ENCODE results near the gene GTPBP6.
"Not testable (repeated sequence)": the region's sequence is repeated elsewhere in the genome, so short reads cannot be mapped to it uniquely, and the experiment has no call there.

Gene GTPBP6

DNA sequence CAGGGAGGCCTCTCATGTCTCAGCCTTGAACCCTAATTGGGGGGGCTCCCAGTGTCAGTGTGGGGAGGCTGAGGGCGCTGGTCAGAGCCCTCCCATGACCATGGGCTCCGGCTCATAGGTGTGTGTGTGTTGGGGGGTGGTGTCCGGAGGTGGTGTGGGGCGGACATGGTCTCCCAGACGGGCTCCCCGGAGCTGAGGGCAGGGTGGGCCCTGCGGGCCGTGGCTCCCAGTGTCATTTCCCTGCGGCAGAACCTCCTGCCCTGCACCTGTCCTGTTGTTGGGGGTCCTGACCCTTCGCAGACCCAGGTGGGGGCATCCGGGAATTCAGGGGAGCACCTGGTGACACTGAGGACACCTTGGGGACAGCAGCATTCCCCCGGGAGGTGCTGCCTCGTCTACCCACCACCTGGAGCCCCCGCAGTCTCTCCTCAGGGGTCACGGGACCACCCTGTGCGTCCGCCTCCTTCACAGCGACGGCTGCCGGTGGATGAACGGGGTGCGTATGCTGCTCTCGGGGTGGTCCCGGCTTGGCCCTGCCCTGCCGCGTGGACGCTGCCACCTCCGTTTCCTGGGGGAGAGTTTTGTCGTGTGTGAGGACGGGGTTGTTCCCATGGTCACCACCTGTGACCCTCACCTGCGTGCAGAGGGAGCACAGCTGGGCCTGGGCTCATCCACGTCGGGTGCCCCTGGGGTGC lies 14.5 kb upstream of the GTPBP6 start:
- TF ChIP-seq POLR2A (IDR thresholded peaks at IDR 0.05; ENCODE audit: low read depth, low read length), result no peak
- no peak for TF ChIP-seq POLR2AphosphoS5 (IDR thresholded peaks at IDR 0.05; ENCODE audit: low read depth, low read length)
- no peak for TF ChIP-seq TAF1 (IDR thresholded peaks at IDR 0.05; ENCODE audit: borderline replicate concordance, low read depth, low read length)
- FAIRE-seq (no peak), DNase-seq (ENCODE audit: insufficient read length) (no peak)

GRCh38 chrX:332496-332860 lies 13.9 kb upstream of the GTPBP6 start:
- DNase-seq (ENCODE audit: insufficient read length) (no peak), FAIRE-seq (no peak)
- no peak for TF ChIP-seq POLR2A (IDR thresholded peaks at IDR 0.05; ENCODE audit: low read depth, low read length)
- TF ChIP-seq POLR2AphosphoS5 (IDR thresholded peaks at IDR 0.05; ENCODE audit: low read depth, low read length), result no peak
- no peak for TF ChIP-seq TAF1 (IDR thresholded peaks at IDR 0.05; ENCODE audit: borderline replicate concordance, low read depth, low read length)

GRCh38 chrX:331825-332495 lies 13.4 kb upstream of the GTPBP6 start:
- TF ChIP-seq POLR2A (IDR thresholded peaks at IDR 0.05; ENCODE audit: low read depth, low read length), result no peak
- TF ChIP-seq POLR2AphosphoS5 (IDR thresholded peaks at IDR 0.05; ENCODE audit: low read depth, low read length), result no peak
- TF ChIP-seq TAF1 (IDR thresholded peaks at IDR 0.05; ENCODE audit: borderline replicate concordance, low read depth, low read length), result no peak
- DNase-seq (ENCODE audit: insufficient read length) (no peak), FAIRE-seq (no peak)

DNA sequence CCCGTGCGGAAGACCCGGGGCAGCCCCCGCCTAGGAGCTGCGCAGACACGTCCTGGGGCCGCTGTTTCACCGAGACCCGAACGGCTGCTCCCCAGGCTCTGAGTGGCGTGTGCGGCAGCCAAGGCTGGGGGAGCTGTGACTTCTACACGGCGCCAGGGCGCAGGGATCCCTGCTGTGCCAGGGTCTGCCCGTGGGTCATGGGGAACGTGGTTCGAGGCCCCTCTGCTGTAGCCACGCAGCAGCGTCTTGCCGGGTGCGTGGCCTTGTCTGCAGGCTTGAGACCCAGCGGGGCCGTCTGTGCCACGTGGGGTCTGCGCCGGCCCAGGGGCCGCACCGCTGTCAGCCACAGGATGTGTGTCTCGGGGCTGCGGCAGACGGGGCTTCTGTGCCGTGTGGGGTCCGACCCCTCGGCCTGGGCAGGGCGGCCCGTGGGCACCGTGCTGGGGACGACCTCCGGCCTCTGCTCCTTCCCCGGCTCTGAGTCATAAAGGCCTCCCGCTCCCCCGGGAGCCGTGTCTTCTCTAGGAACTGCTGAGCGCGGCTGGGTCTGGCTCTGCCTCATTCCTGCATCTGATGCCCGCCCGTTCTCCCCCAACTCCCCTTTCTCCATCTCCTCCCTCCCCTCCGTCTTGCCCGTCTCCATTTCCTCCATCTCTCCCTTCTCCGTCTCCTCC lies 12.7 kb upstream of the GTPBP6 start:
- TF ChIP-seq POLR2A (IDR thresholded peaks at IDR 0.05; ENCODE audit: low read depth, low read length) (no peak), POLR2AphosphoS5 (IDR thresholded peaks at IDR 0.05; ENCODE audit: low read depth, low read length) (no peak)
- DNase-seq (ENCODE audit: insufficient read length) (no peak), FAIRE-seq (no peak)

DNA sequence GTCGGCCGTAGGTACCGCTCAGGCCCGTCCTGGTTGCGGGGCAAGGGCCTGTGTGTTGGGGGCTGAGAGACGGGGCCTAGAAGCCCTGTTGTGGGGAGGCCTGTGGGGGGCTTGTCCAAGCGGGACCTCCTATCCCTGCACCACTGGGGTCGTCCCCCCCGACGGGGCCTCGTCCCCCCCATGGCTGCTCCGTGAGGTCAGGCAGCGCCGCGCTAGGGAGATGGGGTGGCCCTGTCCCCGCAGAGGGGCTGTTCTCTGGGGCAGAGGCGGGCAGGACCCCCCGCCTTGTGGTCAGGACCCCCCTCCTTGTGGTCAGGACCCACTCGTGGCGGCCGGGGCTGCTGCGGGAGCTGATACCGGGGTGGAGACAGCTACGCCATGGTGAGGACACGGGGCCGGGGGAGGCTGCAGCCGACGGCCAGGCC lies 12.1 kb upstream of the GTPBP6 start:
- no peak for TF ChIP-seq POLR2A (IDR thresholded peaks at IDR 0.05; ENCODE audit: low read depth, low read length)
- TF ChIP-seq POLR2AphosphoS5 (IDR thresholded peaks at IDR 0.05; ENCODE audit: low read depth, low read length), result no peak
- no peak for TF ChIP-seq TAF1 (IDR thresholded peaks at IDR 0.05; ENCODE audit: borderline replicate concordance, low read depth, low read length)
- DNase-seq (ENCODE audit: insufficient read length), result no peak
- FAIRE-seq, result no peak

DNA sequence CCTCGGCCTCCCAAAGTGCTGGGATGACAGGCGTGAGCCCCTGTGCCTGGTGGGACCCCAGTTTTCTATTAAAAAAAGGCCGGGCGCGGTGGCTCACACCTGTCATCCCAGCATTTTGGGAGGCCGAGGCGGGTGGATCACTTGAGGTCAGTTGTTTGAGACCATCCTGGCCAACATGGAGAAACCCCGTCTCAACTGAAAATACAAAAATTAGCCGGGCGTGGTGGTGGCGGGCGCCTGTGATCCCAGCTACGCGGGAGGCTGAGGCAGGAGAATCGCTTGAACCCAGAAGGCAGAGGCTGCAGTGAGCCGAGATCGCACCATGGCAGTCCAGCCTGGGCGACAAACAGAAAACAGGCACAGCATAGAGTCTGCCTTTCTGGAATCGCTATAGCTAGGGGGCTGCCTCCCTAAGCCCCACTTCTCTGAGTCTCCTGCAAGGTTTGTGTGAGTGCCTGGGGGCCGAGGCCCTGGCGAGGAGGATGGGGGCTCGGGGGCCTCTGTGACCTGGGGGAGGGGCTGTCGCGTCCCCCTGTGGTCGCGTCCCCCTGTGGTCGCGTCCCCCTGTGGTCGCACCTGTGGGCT lies 11.6 kb upstream of the GTPBP6 start:
- FAIRE-seq; DNase-seq (ENCODE audit: insufficient read length): not testable (repeated sequence)

GRCh38 chrX:329291-329910 lies 10.8 kb upstream of the GTPBP6 start:
- FAIRE-seq (no peak), DNase-seq (ENCODE audit: insufficient read length) (no peak)
- no peak for TF ChIP-seq TAF1 (IDR thresholded peaks at IDR 0.05; ENCODE audit: borderline replicate concordance, low read depth, low read length)
- no peak for TF ChIP-seq POLR2A (IDR thresholded peaks at IDR 0.05; ENCODE audit: low read depth, low read length)
- no peak for TF ChIP-seq POLR2AphosphoS5 (IDR thresholded peaks at IDR 0.05; ENCODE audit: low read depth, low read length)

GRCh38 chrX:327660-328126 lies 9.1 kb upstream of the GTPBP6 start:
- no peak for TF ChIP-seq POLR2AphosphoS5 (IDR thresholded peaks at IDR 0.05; ENCODE audit: low read depth, low read length)
- no peak for TF ChIP-seq TAF1 (IDR thresholded peaks at IDR 0.05; ENCODE audit: borderline replicate concordance, low read depth, low read length)
- no peak for TF ChIP-seq POLR2A (IDR thresholded peaks at IDR 0.05; ENCODE audit: low read depth, low read length)
- FAIRE-seq (no peak), DNase-seq (ENCODE audit: insufficient read length) (no peak)

DNA sequence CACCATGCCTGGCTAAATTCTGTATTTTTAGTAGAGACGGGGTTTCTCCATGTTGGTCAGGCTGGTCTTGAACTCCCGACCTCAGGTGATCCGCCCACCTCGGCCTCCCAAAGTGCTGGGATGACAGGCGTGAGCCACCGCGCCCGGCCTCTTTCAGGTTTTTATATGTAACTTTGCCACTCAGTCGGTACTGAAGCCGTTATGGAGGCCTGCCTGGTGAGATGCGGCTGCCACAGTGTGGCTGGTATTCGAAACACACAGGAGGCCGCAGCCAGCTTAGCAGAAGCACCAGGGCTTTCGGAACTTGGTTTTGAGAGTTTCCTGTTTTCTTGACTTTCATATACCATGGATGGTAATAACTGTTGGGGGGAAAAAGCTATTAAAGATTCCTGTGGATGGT lies 6.1 kb upstream of the GTPBP6 start:
- FAIRE-seq; DNase-seq (ENCODE audit: insufficient read length): not testable (repeated sequence)

DNA sequence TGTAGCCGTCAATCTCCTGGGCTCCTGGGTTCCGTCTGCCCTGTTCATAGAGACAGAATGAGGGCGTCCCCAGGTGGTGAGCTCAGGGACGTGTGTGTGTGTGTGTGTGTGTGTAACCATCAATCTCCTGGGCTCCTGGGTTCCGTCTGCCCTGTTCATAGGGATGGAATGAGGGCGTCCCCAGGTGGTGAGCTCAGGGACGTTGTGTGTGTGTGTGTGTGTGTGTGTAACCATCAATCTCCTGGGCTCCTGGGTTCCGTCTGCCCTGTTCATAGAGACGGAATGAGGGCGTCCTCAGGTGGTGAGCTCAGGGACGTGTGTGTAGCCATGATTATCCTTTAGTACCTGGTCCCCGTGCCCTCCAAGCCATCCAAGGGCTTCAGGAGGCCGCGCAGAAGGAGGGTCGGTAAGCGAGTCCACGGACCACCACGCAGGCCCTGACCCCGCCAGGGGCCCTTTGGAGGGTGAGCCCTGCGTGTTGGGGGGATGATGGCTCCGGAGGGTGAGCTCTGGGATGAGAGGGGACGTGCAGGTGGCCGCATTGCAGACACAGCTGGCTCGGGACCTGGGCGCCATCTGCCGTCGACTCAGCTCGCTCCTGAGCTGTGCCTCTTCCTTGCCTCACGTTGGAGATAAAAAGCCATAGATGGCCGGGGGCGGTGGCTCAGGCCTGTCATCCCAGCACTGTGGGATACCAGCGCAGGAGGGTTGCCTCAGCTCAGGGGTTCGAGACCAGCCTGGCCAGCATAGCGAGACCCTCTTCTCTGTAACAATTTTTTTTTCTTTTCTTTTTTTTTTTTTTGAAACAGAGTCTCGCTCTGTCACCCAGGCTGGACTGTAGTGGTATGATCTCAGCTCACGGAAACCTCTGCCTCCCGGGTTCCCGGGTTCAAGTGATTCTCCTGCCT lies 5.4 kb upstream of the GTPBP6 start:
- DNase-seq (ENCODE audit: insufficient read length), result no peak
- FAIRE-seq, result peak; percentile 100
- TF ChIP-seq TAF1 (IDR thresholded peaks at IDR 0.05; ENCODE audit: borderline replicate concordance, low read depth, low read length) (no peak), POLR2A (IDR thresholded peaks at IDR 0.05; ENCODE audit: low read depth, low read length) (no peak), POLR2AphosphoS5 (IDR thresholded peaks at IDR 0.05; ENCODE audit: low read depth, low read length) (no peak)
